ENCODE results near the gene ATAD3A. TPM values are rescaled to one million over a fixed set of nuclear protein-coding genes. Genes with fewer than 3 reads are reported as not detected.
"Not testable (repeated sequence)": the region's sequence is repeated elsewhere in the genome, so short reads cannot be mapped to it uniquely, and the experiment has no call there.

The ATAD3A gene
- total and polyA plus RNA-seq, 2 experiments from 2014 or later = 36.5 to 80.3 TPM

DNA sequence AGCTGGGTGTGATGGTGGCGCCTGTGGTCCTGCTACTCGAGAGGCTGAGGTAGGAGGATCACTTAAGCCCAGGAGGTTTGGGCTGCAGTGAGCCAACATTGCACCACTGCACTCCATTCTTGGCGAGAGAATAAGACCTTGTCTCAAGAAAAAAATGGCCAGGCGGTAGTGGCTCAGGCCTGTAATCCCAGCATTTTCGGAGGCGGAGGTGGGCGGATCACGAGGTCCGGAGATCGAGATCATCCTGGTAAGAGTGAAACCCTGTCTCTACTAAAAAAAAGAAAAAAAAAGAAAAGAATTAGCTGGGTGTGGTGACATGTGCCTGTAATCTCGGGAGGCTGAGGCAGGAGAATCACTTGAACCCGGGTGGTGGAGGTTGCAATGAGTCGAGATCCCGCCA lies 29.1 kb upstream of the ATAD3A start (continued):
- TF ChIP-seq EZH2phosphoT487 (IDR thresholded peaks at IDR 0.05; ENCODE audit: unreplicated experiment) = no peak

DNA sequence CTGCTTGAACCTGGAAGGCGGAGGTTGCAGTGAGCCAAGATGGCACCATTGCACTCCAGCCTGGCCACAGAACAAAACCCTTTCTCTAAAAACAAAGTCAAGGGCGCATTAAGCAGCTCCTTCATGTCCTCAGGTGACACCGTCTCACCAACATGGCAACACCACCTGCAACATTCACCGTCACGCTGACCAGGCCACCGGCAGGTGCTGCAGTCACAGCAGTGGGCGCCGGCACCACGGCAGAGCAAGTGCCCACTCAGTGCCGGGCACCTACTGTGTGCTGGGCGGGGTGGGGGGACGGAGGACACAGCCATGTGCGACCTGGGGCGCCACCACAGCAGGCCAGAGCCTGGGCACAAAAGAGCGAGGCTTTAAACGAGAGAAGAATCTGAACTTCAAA lies 28.2 kb upstream of the ATAD3A start:
- no peak for ATAC-seq
- no peaks in the 10 kb centered on the region for H3K9me2 ChIP-seq (ENCODE audit: insufficient read depth)
- H3K4me2 ChIP-seq = no peak overlapping the region
- peaks cover 8% of the 10 kb centered on the region for H3K27me3 Mint-ChIP-seq (ENCODE audit: insufficient read depth, low read depth, poor library complexity)
- 0 out of 2 replicates have a peak, but pooled peaks cover 7% of the 10 kb centered on the region for H3F3A ChIP-seq (replicated peaks; ENCODE audit: low read depth)
- 0 out of 2 replicates have a peak, but pooled peaks cover 3% of the 10 kb centered on the region for H4K20me1 ChIP-seq (replicated peaks; ENCODE audit: insufficient read depth)
- H3K9me3 Mint-ChIP-seq = no peaks in the 10 kb centered on the region
- no peaks in the 10 kb centered on the region for H3K79me2 ChIP-seq (replicated peaks; ENCODE audit: insufficient read depth)
- no peak overlapping the region for H3K27ac ChIP-seq (ENCODE audit: low read depth)
- H3K36me3 Mint-ChIP-seq (ENCODE audit: low read depth) = peaks cover 66% of the 10 kb centered on the region
- no peaks in the 10 kb centered on the region for H3K4me1 ChIP-seq (ENCODE audit: insufficient read depth)
- DNase-seq (ENCODE audit: low spot score) = no peak
- no peaks in the 10 kb centered on the region for H3K27me3 ChIP-seq (ENCODE audit: insufficient read depth)
- peaks cover 18% of the 10 kb centered on the region for H3K36me3 ChIP-seq (ENCODE audit: insufficient read depth)
- H3K4me3 Mint-ChIP-seq = no peak overlapping the region
- no peak overlapping the region for H3K27ac Mint-ChIP-seq
- no peak overlapping the region for H2AFZ ChIP-seq
- no peak overlapping the region for H3K4me3 ChIP-seq
- TF ChIP-seq ZNF331 (CRISPR knock-in tag; IDR thresholded peaks at IDR 0.05; ENCODE audit: low read depth) (no peak), STAT1 (IDR thresholded peaks at IDR 0.05; ENCODE audit: unreplicated experiment) (no peak), JUNB (IDR thresholded peaks at IDR 0.05; ENCODE audit: unreplicated experiment) (no peak), CREB1 (CRISPR knock-in tag; IDR thresholded peaks at IDR 0.05; ENCODE audit: low read depth) (no peak)
- no peaks in the 10 kb centered on the region for H3K4me1 Mint-ChIP-seq

DNA sequence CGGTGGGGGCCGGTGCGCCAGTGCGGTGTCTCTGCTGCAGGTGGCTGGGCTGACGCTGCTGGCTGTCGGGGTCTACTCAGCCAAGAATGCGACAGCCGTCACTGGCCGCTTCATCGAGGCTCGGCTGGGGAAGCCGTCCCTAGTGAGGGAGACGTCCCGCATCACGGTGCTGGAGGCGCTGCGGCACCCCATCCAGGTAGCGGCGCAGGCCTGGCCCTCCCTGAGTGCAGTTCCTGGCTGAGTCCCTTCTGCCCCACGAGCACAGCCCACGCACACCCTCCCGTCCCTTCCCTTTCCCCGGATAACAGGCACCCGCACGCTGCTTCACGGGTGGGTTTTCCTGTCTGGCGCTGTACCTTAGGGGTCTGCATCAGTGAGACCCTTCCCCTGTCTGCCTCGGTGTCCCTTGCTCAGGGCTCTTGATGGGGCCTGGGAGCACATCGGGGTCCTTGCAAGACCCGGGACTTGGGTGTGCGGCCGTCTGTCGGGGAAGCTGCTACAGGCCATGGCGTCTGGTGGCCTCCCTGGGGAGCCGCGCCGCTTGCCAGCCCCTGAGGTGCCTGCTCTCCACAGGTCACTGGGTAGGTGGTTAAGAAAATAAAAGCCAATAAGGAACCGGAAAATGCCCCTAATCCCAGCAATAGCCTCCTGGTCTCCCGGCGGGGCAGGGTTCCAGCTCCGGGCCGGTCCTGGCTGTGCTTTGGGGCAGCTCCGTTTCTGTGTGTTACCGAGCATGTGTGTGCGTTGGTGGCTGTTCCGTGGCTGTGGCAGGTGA lies 26.8 kb upstream of the ATAD3A start:
- H3F3A ChIP-seq (replicated peaks; ENCODE audit: low read depth); H3K4me3 Mint-ChIP-seq; H3K27me3 Mint-ChIP-seq (ENCODE audit: insufficient read depth, low read depth, poor library complexity); H2AFZ ChIP-seq; H3K27ac Mint-ChIP-seq; H3K4me3 ChIP-seq; H3K9me3 Mint-ChIP-seq; DNase-seq (ENCODE audit: low spot score); H3K4me1 ChIP-seq (ENCODE audit: insufficient read depth); H4K20me1 ChIP-seq (replicated peaks; ENCODE audit: insufficient read depth); H3K27me3 ChIP-seq (ENCODE audit: insufficient read depth); H3K4me2 ChIP-seq; H3K27ac ChIP-seq (ENCODE audit: low read depth); H3K79me2 ChIP-seq (replicated peaks; ENCODE audit: insufficient read depth); ATAC-seq; H3K9me2 ChIP-seq (ENCODE audit: insufficient read depth); H3K4me1 Mint-ChIP-seq: not testable (repeated sequence)
- H3K36me3 ChIP-seq (ENCODE audit: insufficient read depth) = peaks cover 20% of the 10 kb centered on the region
- H3K36me3 Mint-ChIP-seq (ENCODE audit: low read depth) = peaks cover 68% of the 10 kb centered on the region

DNA sequence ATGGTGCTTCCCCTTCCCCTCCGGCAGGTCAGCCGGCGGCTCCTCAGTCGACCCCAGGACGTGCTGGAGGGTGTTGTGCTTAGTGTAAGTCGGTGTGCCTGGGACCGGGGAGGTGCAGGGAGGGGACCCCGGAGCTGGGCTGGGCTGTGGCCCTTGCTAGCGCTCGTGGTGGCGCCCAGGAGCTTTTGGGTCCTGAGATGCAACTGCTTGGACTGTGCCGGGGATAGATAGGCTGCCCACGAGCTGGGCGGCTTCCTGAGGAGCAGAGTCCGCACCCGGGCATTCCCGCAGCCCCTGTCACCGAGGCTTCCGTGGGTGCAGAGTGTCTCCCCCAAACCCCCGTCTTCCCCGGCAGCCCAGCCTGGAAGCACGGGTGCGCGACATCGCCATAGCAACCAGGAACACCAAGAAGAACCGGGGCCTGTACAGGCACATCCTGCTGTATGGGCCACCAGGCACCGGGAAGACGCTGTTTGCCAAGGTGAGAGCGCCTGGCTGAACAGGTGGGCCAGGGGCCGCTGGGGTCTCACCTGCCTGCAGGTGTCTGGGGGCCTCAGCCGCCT lies 26.1 kb upstream of the ATAD3A start:
- not testable (repeated sequence) for H3K9me2 ChIP-seq (ENCODE audit: insufficient read depth); H3K27me3 Mint-ChIP-seq (ENCODE audit: insufficient read depth, low read depth, poor library complexity); H3K4me3 Mint-ChIP-seq; H3K4me2 ChIP-seq; DNase-seq (ENCODE audit: low spot score); H3K27ac ChIP-seq (ENCODE audit: low read depth); H3K79me2 ChIP-seq (replicated peaks; ENCODE audit: insufficient read depth); H3K27me3 ChIP-seq (ENCODE audit: insufficient read depth); ATAC-seq; H3F3A ChIP-seq (replicated peaks; ENCODE audit: low read depth); H4K20me1 ChIP-seq (replicated peaks; ENCODE audit: insufficient read depth); H2AFZ ChIP-seq; H3K4me1 ChIP-seq (ENCODE audit: insufficient read depth); H3K4me1 Mint-ChIP-seq; H3K9me3 Mint-ChIP-seq; H3K27ac Mint-ChIP-seq; H3K4me3 ChIP-seq
- H3K36me3 ChIP-seq (ENCODE audit: insufficient read depth) = peaks cover 22% of the 10 kb centered on the region
- H3K36me3 Mint-ChIP-seq (ENCODE audit: low read depth) = peaks cover 68% of the 10 kb centered on the region

All from GM23338 (cell line).